Mammary epithelial cell (primary cell): ENCODE results near the gene CDC42EP2.

Experiments used
- EZH2 ChIP-seq: IDR thresholded peaks from 2 replicates; pipeline ENCODE4 v1.6.1; 2012; ENCODE audit warnings: low read length, inconsistent platforms, borderline replicate concordance
- TF ChIP-seq, protein P1 (sequence below), 2 donors: IDR thresholded peaks in 1 of 2; conservative IDR thresholded peaks in 1 of 2; 2 replicates each; pipeline ENCODE4 v1.5.1; 2011 to 2012; ENCODE audit warnings: inconsistent platforms in 2 of 2, low read length in 2 of 2, mild to moderate bottlenecking in 2 of 2, control low read depth in 1 of 2, low read depth in 1 of 2; ENCODE audit not compliant: insufficient read depth in 1 of 2; ENCODE audit errors: extremely low read depth in 1 of 2

DNA sequence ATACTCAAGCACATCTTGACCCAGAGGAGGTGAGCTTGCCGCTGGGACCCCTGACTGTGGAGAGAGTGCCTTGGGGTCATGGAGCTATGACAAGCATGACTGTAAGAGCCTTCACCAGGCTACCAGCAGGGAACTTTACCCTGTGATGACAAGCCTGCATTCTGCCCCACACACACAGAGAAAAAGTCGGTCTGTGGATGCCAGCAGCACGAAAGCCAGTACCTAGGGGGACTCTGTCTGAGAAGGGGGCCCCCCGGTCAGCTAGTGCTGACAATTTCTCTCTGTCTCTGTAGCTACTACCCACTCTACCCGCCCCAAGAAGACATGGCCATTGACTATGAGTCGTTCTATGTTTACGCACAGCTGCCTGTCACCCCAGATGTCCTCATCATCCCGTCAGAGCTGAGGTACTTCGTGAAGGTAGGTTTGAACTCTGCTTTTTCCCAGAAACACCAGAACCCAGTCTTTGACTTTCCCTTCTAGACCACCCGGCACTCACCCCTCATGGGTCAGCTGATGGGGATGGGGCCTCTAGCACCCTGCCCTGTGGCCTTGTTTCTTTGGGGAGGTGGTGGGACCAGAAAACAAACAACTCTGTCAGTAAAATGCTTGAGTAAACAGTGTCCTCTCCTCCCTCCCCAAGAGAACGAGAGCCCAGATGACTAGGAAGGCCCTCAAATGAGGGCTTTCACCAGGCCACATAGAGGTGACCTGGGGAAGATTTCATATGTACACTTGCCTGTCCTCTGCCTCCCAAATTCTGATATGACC is 18.9 kb upstream of the CDC42EP2 start:
- TF ChIP-seq, protein P1, sequence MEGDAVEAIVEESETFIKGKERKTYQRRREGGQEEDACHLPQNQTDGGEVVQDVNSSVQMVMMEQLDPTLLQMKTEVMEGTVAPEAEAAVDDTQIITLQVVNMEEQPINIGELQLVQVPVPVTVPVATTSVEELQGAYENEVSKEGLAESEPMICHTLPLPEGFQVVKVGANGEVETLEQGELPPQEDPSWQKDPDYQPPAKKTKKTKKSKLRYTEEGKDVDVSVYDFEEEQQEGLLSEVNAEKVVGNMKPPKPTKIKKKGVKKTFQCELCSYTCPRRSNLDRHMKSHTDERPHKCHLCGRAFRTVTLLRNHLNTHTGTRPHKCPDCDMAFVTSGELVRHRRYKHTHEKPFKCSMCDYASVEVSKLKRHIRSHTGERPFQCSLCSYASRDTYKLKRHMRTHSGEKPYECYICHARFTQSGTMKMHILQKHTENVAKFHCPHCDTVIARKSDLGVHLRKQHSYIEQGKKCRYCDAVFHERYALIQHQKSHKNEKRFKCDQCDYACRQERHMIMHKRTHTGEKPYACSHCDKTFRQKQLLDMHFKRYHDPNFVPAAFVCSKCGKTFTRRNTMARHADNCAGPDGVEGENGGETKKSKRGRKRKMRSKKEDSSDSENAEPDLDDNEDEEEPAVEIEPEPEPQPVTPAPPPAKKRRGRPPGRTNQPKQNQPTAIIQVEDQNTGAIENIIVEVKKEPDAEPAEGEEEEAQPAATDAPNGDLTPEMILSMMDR (conservative IDR thresholded peaks at IDR 0.05 in 1 of 2, IDR thresholded peaks at IDR 0.05 in 1 of 2; ENCODE audit: extremely low read depth in 1 of 2, insufficient read depth in 1 of 2, low read depth in 1 of 2, low read length in 2 of 2), result no peak
- TF ChIP-seq EZH2, result no peak
